ENCODE data around the gene BRPF3. TPM values are rescaled to one million over a fixed set of nuclear protein-coding genes. Genes with fewer than 3 reads are reported as not detected.

The BRPF3 gene
- total RNA-seq, 1 experiment from 2014 or later: 16.2 TPM

GRCh38 chr6:36241728-36242127 lies 45.2 kb downstream of the BRPF3 start:
- Histone ChIP-seq H3K9me3 (ENCODE audit: low read length) (no peaks in the 10 kb centered on the region), H3K79me2 (ENCODE audit: low read length) (no peaks in the 10 kb centered on the region), H3K9me2 (replicated peaks; ENCODE audit: insufficient read depth, low read length) (no peaks in the 10 kb centered on the region), H4K20me1 (ENCODE audit: insufficient read depth, low read depth, low read length) (no peaks in the 10 kb centered on the region), H3K4me3 (ENCODE audit: low read length) (peak overlapping the region; percentile 32; the same call in 1 of the 2 replicates), H3K4me1 (ENCODE audit: low read length) (peaks cover 43% of the 10 kb centered on the region), H3K36me3 (ENCODE audit: insufficient read depth, low read length) (no peaks in the 10 kb centered on the region), H2AFZ (ENCODE audit: low read length) (no peak overlapping the region), H3K4me2 (ENCODE audit: low read depth, low read length, poor library complexity, severe bottlenecking) (peak overlapping the region; percentile 62), H3K9ac (ENCODE audit: low read length) (0 out of 2 replicates have a peak overlapping the region, but pooled peaks have one; percentile 19), H3K27me3 (ENCODE audit: low read length) (no peaks in the 10 kb centered on the region), H3K27ac (ENCODE audit: low read length) (peak overlapping the region; percentile 30; the same call in 1 of the 2 replicates)
- DNase-seq: peak; percentile 94

DNA sequence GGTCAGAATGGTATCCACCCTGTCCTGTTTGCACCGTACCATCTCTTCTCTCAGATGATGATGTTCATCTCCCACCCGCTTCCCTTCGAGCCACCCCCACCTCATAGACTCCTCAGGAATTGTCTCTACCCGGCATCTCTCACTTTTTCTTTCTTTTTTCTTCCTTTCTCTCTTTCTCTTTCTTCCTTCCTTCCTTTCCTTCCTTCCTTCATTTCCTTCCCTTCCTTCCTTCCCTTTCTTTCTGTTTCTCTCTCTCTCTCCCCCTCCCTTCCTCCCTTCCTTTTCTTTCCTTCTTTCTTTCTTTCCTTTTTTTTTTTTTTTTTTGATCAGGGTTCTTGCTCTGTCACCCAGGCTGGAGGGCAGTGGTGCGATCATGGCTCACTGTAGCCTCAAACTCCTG lies 45.6 kb downstream of the BRPF3 start:
- Histone ChIP-seq H3K4me1 (ENCODE audit: low read length) (peaks cover 43% of the 10 kb centered on the region), H3K27me3 (ENCODE audit: low read length) (no peaks in the 10 kb centered on the region), H3K4me3 (ENCODE audit: low read length) (peak overlapping the region; percentile 32; the same call in 1 of the 2 replicates), H2AFZ (ENCODE audit: low read length) (no peak overlapping the region), H3K79me2 (ENCODE audit: low read length) (no peaks in the 10 kb centered on the region), H3K27ac (ENCODE audit: low read length) (no peak overlapping the region), H3K9me3 (ENCODE audit: low read length) (no peaks in the 10 kb centered on the region), H3K4me2 (ENCODE audit: low read depth, low read length, poor library complexity, severe bottlenecking) (peak overlapping the region; percentile 62), H3K9me2 (replicated peaks; ENCODE audit: insufficient read depth, low read length) (no peaks in the 10 kb centered on the region), H4K20me1 (ENCODE audit: insufficient read depth, low read depth, low read length) (no peaks in the 10 kb centered on the region), H3K9ac (ENCODE audit: low read length) (0 out of 2 replicates have a peak overlapping the region, but pooled peaks have one; percentile 19), H3K36me3 (ENCODE audit: insufficient read depth, low read length) (no peaks in the 10 kb centered on the region)
- no peak for DNase-seq

DNA sequence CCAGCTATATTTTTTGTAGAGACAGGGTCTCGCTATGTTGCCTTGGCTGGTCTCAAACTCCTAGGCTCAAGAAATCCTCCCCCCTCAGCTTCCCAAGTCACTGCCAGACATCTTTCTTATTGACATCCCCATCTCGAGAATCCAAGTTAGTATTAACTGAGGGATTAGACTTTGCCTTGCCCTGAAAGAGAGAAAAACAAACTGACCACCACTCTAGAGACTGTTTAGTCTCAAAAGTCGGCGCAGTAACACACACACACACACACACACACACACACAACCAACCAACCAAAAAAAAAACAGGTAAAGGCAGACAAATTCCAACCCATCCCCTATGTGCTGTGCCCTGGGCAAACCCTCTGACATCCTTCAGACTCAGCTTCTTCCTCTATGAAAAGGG lies 46.1 kb downstream of the BRPF3 start:
- Histone ChIP-seq H4K20me1 (ENCODE audit: insufficient read depth, low read depth, low read length) (no peaks in the 10 kb centered on the region), H3K36me3 (ENCODE audit: insufficient read depth, low read length) (no peaks in the 10 kb centered on the region), H3K4me3 (ENCODE audit: low read length) (no peak overlapping the region), H3K4me1 (ENCODE audit: low read length) (peaks cover 43% of the 10 kb centered on the region), H3K9me3 (ENCODE audit: low read length) (no peaks in the 10 kb centered on the region), H3K27ac (ENCODE audit: low read length) (no peak overlapping the region), H2AFZ (ENCODE audit: low read length) (no peak overlapping the region), H3K79me2 (ENCODE audit: low read length) (no peaks in the 10 kb centered on the region), H3K9ac (ENCODE audit: low read length) (no peak overlapping the region), H3K27me3 (ENCODE audit: low read length) (no peaks in the 10 kb centered on the region), H3K4me2 (ENCODE audit: low read depth, low read length, poor library complexity, severe bottlenecking) (peak overlapping the region; percentile 62), H3K9me2 (replicated peaks; ENCODE audit: insufficient read depth, low read length) (no peaks in the 10 kb centered on the region)
- no peak for DNase-seq

- Histone ChIP-seq H4K20me1 (ENCODE audit: insufficient read depth, low read depth, low read length) (no peaks in the 10 kb centered on the region), H3K9ac (ENCODE audit: low read length) (no peak overlapping the region), H3K27ac (ENCODE audit: low read length) (no peak overlapping the region), H3K27me3 (ENCODE audit: low read length) (no peaks in the 10 kb centered on the region), H3K9me2 (replicated peaks; ENCODE audit: insufficient read depth, low read length) (no peaks in the 10 kb centered on the region), H3K36me3 (ENCODE audit: insufficient read depth, low read length) (no peaks in the 10 kb centered on the region), H3K79me2 (ENCODE audit: low read length) (no peaks in the 10 kb centered on the region), H3K4me1 (ENCODE audit: low read length) (peaks cover 43% of the 10 kb centered on the region), H3K4me2 (ENCODE audit: low read depth, low read length, poor library complexity, severe bottlenecking) (no peak overlapping the region), H3K9me3 (ENCODE audit: low read length) (no peaks in the 10 kb centered on the region), H2AFZ (ENCODE audit: low read length) (no peak overlapping the region), H3K4me3 (ENCODE audit: low read length) (no peak overlapping the region)
- DNase-seq: no peak
Measured at GRCh38 chr6:36243562-36244212, 47.1 kb downstream of the BRPF3 start.

DNA sequence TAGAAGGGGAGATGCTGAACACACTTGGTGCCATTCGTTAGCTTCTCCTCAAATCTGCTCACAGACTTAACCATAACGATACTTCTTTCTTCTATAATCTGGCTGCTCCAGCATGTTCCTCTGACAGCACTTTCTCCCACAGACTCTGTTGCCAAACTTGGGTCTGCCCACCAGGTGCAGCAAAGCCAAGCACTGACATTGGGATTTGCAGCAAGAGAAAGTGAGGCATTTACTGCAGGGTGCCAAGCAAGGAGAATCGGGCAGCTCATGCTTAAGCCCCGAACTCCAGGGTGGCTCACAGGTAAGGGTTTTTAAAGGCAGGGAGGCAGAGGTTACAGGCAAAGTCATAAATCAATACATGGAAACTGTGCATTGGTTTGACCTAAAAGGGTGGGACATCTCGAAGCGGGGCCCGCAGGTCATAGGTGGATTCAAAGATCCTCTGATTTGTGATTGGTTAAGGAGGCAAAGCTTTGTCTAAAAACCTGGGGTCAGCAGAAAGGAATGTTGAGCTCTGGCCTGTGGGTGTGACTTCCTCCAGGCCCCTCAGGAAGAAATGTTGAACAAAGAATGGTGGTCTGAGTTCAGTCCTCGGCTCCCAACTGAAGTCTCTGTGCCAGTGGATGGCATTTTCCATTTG lies 48.2 kb downstream of the BRPF3 start:
- Histone ChIP-seq H3K9ac (ENCODE audit: low read length) (no peak overlapping the region), H3K9me2 (replicated peaks; ENCODE audit: insufficient read depth, low read length) (no peaks in the 10 kb centered on the region), H3K9me3 (ENCODE audit: low read length) (no peaks in the 10 kb centered on the region), H2AFZ (ENCODE audit: low read length) (no peak overlapping the region), H3K4me2 (ENCODE audit: low read depth, low read length, poor library complexity, severe bottlenecking) (no peak overlapping the region), H4K20me1 (ENCODE audit: insufficient read depth, low read depth, low read length) (no peaks in the 10 kb centered on the region), H3K27ac (ENCODE audit: low read length) (no peak overlapping the region), H3K36me3 (ENCODE audit: insufficient read depth, low read length) (no peaks in the 10 kb centered on the region), H3K79me2 (ENCODE audit: low read length) (no peaks in the 10 kb centered on the region), H3K4me3 (ENCODE audit: low read length) (no peak overlapping the region), H3K27me3 (ENCODE audit: low read length) (no peaks in the 10 kb centered on the region), H3K4me1 (ENCODE audit: low read length) (peaks cover 43% of the 10 kb centered on the region)
- no peak for DNase-seq

DNA sequence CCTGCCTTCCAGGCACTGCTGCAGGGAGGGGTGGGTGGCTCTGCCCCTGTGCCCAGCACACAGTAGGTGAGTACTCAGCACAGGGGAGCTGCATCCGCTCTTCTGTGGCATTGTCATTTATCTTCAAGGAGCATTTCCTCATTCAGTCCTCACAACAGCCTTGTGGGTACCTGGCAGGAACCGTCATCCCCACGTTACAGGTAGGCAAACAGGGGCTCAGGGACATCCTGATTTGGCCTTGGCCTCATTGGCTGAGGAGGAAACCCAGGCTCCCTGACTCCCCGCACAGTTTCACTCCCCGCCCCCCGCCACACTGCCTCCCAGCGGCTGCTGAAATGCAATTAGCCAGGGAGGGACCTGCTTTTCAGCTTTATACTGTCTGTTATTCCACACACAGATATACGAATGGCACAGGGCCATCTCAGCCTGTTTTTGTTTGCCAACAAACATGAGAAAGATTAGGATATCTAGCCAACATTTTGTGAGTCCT lies 49.1 kb downstream of the BRPF3 start:
- Histone ChIP-seq H3K36me3 (ENCODE audit: insufficient read depth, low read length) (no peaks in the 10 kb centered on the region), H3K27me3 (ENCODE audit: low read length) (no peaks in the 10 kb centered on the region), H3K79me2 (ENCODE audit: low read length) (no peaks in the 10 kb centered on the region), H3K27ac (ENCODE audit: low read length) (no peak overlapping the region), H3K9me3 (ENCODE audit: low read length) (no peaks in the 10 kb centered on the region), H2AFZ (ENCODE audit: low read length) (peak overlapping the region; percentile 36; the same call in 1 of the 2 replicates), H4K20me1 (ENCODE audit: insufficient read depth, low read depth, low read length) (no peaks in the 10 kb centered on the region), H3K4me1 (ENCODE audit: low read length) (peaks cover 39% of the 10 kb centered on the region), H3K4me3 (ENCODE audit: low read length) (no peak overlapping the region), H3K9ac (ENCODE audit: low read length) (peak overlapping the region; percentile 32; the same call in 1 of the 2 replicates), H3K4me2 (ENCODE audit: low read depth, low read length, poor library complexity, severe bottlenecking) (peak overlapping the region; percentile 23), H3K9me2 (replicated peaks; ENCODE audit: insufficient read depth, low read length) (no peaks in the 10 kb centered on the region)
- DNase-seq: peak; percentile 86

DNA sequence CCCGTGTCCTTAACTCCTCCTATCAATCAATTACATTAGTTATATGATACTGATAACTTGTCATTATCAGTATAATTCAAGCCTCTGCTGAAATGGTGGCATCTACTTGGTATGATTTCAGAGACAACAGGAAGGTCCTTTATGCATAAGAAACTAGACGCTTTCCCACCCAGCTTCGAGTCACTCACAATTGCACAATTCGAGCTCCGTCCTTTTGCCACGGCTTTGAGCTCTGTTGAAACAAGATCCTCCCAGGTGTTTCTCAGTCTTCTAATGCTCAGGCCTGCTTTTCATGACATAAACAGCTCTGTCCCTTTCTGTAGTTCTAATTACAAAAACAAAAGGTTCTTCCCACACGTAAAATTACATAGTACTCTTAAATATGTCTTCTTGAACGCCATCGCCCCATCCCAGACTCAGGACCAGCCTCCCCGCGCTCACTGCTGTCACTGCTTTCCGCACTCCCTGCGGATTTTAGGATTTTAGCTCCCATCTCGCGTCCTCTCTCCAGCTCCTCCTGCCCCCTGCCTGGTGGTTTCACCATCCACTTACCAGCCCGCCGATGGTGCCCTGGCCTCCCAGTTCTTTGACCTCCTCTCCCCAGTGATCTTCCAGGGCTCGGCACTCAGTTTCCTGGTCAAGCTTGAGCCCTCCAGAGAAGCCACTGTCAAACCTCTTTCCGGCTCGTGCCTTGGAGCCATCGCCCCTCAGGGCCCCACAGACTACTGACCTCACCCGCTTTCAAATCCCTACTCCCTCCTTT lies 50.1 kb downstream of the BRPF3 start:
- DNase-seq: no peak
- no peak overlapping the region for H3K9ac ChIP-seq (ENCODE audit: low read length)
- H3K4me2 ChIP-seq (ENCODE audit: low read depth, low read length, poor library complexity, severe bottlenecking): no peak overlapping the region
- peaks cover 32% of the 10 kb centered on the region for H3K4me1 ChIP-seq (ENCODE audit: low read length)
- H2AFZ ChIP-seq (ENCODE audit: low read length): no peak overlapping the region
- H3K9me2 ChIP-seq (replicated peaks; ENCODE audit: insufficient read depth, low read length): no peaks in the 10 kb centered on the region
- H3K4me3 ChIP-seq (ENCODE audit: low read length): no peak overlapping the region
- no peaks in the 10 kb centered on the region for H3K36me3 ChIP-seq (ENCODE audit: insufficient read depth, low read length)
- H3K27ac ChIP-seq (ENCODE audit: low read length): no peak overlapping the region
- H4K20me1 ChIP-seq (ENCODE audit: insufficient read depth, low read depth, low read length): no peaks in the 10 kb centered on the region
- no peaks in the 10 kb centered on the region for H3K79me2 ChIP-seq (ENCODE audit: low read length)
- no peaks in the 10 kb centered on the region for H3K27me3 ChIP-seq (ENCODE audit: low read length)
- no peaks in the 10 kb centered on the region for H3K9me3 ChIP-seq (ENCODE audit: low read length)

- no peaks in the 10 kb centered on the region for H3K27me3 ChIP-seq (ENCODE audit: low read length)
- DNase-seq: no peak
- H3K79me2 ChIP-seq (ENCODE audit: low read length): no peaks in the 10 kb centered on the region
- H3K4me2 ChIP-seq (ENCODE audit: low read depth, low read length, poor library complexity, severe bottlenecking): no peak overlapping the region
- H3K27ac ChIP-seq (ENCODE audit: low read length): no peak overlapping the region
- H3K36me3 ChIP-seq (ENCODE audit: insufficient read depth, low read length): no peaks in the 10 kb centered on the region
- H2AFZ ChIP-seq (ENCODE audit: low read length): no peak overlapping the region
- peaks cover 22% of the 10 kb centered on the region for H3K4me1 ChIP-seq (ENCODE audit: low read length)
- H3K9me2 ChIP-seq (replicated peaks; ENCODE audit: insufficient read depth, low read length): no peaks in the 10 kb centered on the region
- no peaks in the 10 kb centered on the region for H4K20me1 ChIP-seq (ENCODE audit: insufficient read depth, low read depth, low read length)
- H3K4me3 ChIP-seq (ENCODE audit: low read length): no peak overlapping the region
- H3K9me3 ChIP-seq (ENCODE audit: low read length): no peaks in the 10 kb centered on the region
- H3K9ac ChIP-seq (ENCODE audit: low read length): no peak overlapping the region
Measured at GRCh38 chr6:36247693-36248092, 51.1 kb downstream of the BRPF3 start.
